Hepatocyte (in vitro differentiated cells): ENCODE data around the gene FGF1. TPM values are rescaled to one million over a fixed set of nuclear protein-coding genes. Genes with fewer than 3 reads are reported as not detected.
A peak's percentile ranks its signal among the peaks of the same experiment; 100 is the strongest.

Experiments used
- DNase-seq: peaks from one replicate; pipeline ENCODE4 v3.0.0-alpha.2; 2016; ENCODE audit warnings: low spot score
- H2AFZ ChIP-seq: fragments of 200-600 bp; sonication (generic); 2 replicates; pipeline ENCODE4 v1.6.0; 2016; ENCODE audit warnings: antibody characterized with exemption, mild to moderate bottlenecking
- H3K27ac ChIP-seq: fragments of 200-600 bp; sonication (generic); 2 replicates; pipeline ENCODE4 v1.5.1; 2016; ENCODE audit warnings: mild to moderate bottlenecking
- H3K27me3 ChIP-seq: fragments of 200-600 bp; sonication (generic); 2 replicates; pipeline ENCODE4 v1.6.1; 2016
- H3K36me3 ChIP-seq: fragments of 200-600 bp; sonication (generic); replicated peaks from 2 replicates; pipeline ENCODE4 v1.5.1; 2016; ENCODE audit warnings: low read depth; ENCODE audit not compliant: insufficient read depth
- H3K4me1 ChIP-seq: fragments of 200-600 bp; sonication (generic); 2 replicates; pipeline ENCODE4 v1.5.1; 2016; ENCODE audit warnings: mild to moderate bottlenecking, moderate library complexity; ENCODE audit not compliant: insufficient read depth
- H3K4me2 ChIP-seq: fragments of 200-600 bp; sonication (generic); 2 replicates; pipeline ENCODE4 v1.6.0; 2016
- H3K4me3 ChIP-seq: fragments of 200-600 bp; sonication (generic); 2 replicates; pipeline ENCODE4 v1.5.1; 2016; ENCODE audit warnings: mild to moderate bottlenecking
- H3K79me2 ChIP-seq: fragments of 200-600 bp; sonication (generic); 2 replicates; pipeline ENCODE4 v1.6.0; 2017; ENCODE audit warnings: mild to moderate bottlenecking
- H3K9me2 ChIP-seq: fragments of 200-600 bp; sonication (generic); replicated peaks from 2 replicates; pipeline ENCODE4 v1.6.0; 2017; ENCODE audit warnings: mild to moderate bottlenecking; ENCODE audit not compliant: insufficient read depth
- H3K9me3 ChIP-seq: fragments of 200-600 bp; sonication (generic); 2 replicates; pipeline ENCODE4 v1.5.1; 2016; ENCODE audit warnings: low read depth, mild to moderate bottlenecking
- H4K20me1 ChIP-seq: fragments of 200-600 bp; sonication (generic); 2 replicates; pipeline ENCODE4 v1.6.0; 2016; ENCODE audit warnings: mild to moderate bottlenecking; ENCODE audit not compliant: insufficient read depth, poor library complexity, severe bottlenecking
- CTCF ChIP-seq: fragments of 200-600 bp; sonication (generic); IDR thresholded peaks from 2 replicates; pipeline ENCODE4 v1.5.1; 2016; ENCODE audit warnings: antibody characterized with exemption, mild to moderate bottlenecking; ENCODE audit not compliant: poor library complexity
- EZH2 ChIP-seq: fragments of 200-600 bp; sonication (generic); IDR thresholded peaks from 2 replicates; pipeline ENCODE4 v1.6.1; 2016; ENCODE audit warnings: antibody characterized with exemption, mild to moderate bottlenecking, borderline replicate concordance
- EZH2phosphoT487 ChIP-seq: fragments of 200-600 bp; sonication (generic); IDR thresholded peaks from one replicate; pipeline ENCODE4 v1.6.1; 2018; ENCODE audit warnings: antibody characterized with exemption, mild to moderate bottlenecking, low read depth, moderate library complexity; ENCODE audit not compliant: unreplicated experiment, severe bottlenecking
- WGBS: methylation state at CpG from one replicate; pipeline ENCODE4 v1.1.6; 2016; ENCODE audit warnings: low lambda C conversion rate; ENCODE audit errors: missing lambda C conversion rate; 5-methylcytosine and 5-hydroxymethylcytosine counted together
- polyA plus RNA-seq: library from polyadenylated mRNA; unstranded; fragments of >200 nt; fragmentation: Nextera tagmentation; extraction: Ambion mirVana; gene quantifications from 2 replicates; pipeline ENCODE4 v1.2.1, GENCODE V29; 2016
- total RNA-seq: library from RNA; depleted of rRNA; stranded (reverse); fragments of >200 nt; gene quantifications from 2 replicates; pipeline ENCODE4 v1.2.3, GENCODE V29; 2014

The FGF1 gene
- total and polyA plus RNA-seq, 2 experiments from 2014 or later, result 0.23 to 0.27 TPM

DNA sequence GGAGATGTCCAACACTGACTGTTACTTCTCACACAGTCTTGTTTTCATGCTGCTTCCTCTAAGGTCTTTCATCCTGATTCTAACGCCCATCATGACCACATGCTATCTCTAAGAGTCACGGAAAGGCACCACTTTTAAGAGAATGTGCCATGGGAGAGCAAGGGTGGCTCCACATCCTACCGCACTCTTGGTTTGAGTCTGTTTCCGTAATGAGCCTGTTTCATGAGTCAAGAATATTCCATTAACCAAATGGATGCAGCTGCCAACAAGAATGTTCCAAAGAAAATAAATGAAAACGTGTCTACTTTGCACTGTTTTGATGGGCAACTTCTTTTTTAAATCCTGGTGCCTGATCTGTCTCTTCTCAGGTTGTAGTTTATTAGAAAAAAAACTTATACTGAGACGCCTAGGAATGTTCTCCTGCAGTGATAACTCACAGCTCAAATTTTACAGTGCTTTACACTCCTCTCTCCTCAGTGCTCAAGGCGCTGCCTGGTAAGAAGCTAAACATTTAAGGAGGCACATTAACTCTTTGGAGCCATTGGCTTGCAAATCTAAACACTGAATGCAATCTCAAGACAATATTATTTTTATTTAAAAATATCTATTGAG lies 124.3 kb downstream of the FGF1 start:
- WGBS, result 68% methylated on average over 7 of the region's 7 CpGs
- no peak overlapping the region for H3K27ac ChIP-seq

GRCh38 chr5:142561029-142561428 lies 124.9 kb downstream of the FGF1 start:
- H3K4me1 ChIP-seq, result no peaks in the 10 kb centered on the region
- no peaks in the 10 kb centered on the region for H3K36me3 ChIP-seq
- H3K4me3 ChIP-seq, result no peak overlapping the region
- no peak overlapping the region for H2AFZ ChIP-seq
- H3K27me3 ChIP-seq, result no peaks in the 10 kb centered on the region
- no peak overlapping the region for H3K4me2 ChIP-seq
- 91% methylated on average over 2 of the region's 2 CpGs for WGBS
- TF ChIP-seq EZH2phosphoT487 (no peak), CTCF (no peak), EZH2 (no peak)
- no peaks in the 10 kb centered on the region for H3K79me2 ChIP-seq
- H3K27ac ChIP-seq, result no peak overlapping the region
- H4K20me1 ChIP-seq, result no peaks in the 10 kb centered on the region
- no peaks in the 10 kb centered on the region for H3K9me3 ChIP-seq
- no peaks in the 10 kb centered on the region for H3K9me2 ChIP-seq
- no peak for DNase-seq

More for the DNA sequence above, 124.3 kb downstream of the FGF1 start:
- TF ChIP-seq EZH2, result no peak
- TF ChIP-seq CTCF, result no peak
- TF ChIP-seq EZH2phosphoT487, result no peak
- H2AFZ ChIP-seq, result no peak overlapping the region
- no peaks in the 10 kb centered on the region for H4K20me1 ChIP-seq
- no peaks in the 10 kb centered on the region for H3K9me3 ChIP-seq
- H3K4me1 ChIP-seq, result no peaks in the 10 kb centered on the region
- H3K36me3 ChIP-seq, result no peaks in the 10 kb centered on the region
- no peak for DNase-seq
- H3K79me2 ChIP-seq, result no peaks in the 10 kb centered on the region
- no peak overlapping the region for H3K4me3 ChIP-seq
- no peaks in the 10 kb centered on the region for H3K9me2 ChIP-seq
- H3K4me2 ChIP-seq, result no peak overlapping the region
- no peaks in the 10 kb centered on the region for H3K27me3 ChIP-seq

DNA sequence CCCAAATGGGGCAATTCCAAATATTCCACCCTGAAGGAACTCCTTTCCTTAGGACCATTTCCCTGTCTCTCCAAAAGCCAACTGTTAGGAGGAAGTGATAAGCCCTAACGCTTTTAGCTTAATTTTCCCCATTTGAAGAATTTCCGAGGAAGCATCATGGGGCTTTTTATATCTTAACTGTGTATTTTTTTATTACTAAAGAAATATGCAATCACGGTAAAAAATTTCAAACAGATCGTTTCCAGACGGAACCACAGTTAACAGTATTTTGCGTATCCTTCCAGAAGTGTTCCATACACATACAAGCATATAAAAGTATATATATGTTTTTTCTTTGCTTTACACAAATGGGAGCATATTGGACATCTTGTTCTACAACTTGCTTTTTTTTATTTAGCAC lies 133.8 kb downstream of the FGF1 start:
- H3K36me3 ChIP-seq, result no peaks in the 10 kb centered on the region
- H3K4me3 ChIP-seq, result no peak overlapping the region
- H3K9me2 ChIP-seq, result no peaks in the 10 kb centered on the region
- H3K27me3 ChIP-seq, result peaks cover 8% of the 10 kb centered on the region
- WGBS, result 32% methylated on average over 6 of the region's 6 CpGs
- H3K79me2 ChIP-seq, result no peaks in the 10 kb centered on the region
- no peaks in the 10 kb centered on the region for H4K20me1 ChIP-seq
- no peak overlapping the region for H2AFZ ChIP-seq
- H3K27ac ChIP-seq, result no peak overlapping the region
- peaks cover 8% of the 10 kb centered on the region for H3K4me1 ChIP-seq
- no peak for TF ChIP-seq EZH2
- no peak for TF ChIP-seq CTCF
- TF ChIP-seq EZH2phosphoT487, result no peak
- no peaks in the 10 kb centered on the region for H3K9me3 ChIP-seq
- H3K4me2 ChIP-seq, result peak overlapping the region; percentile 84
- DNase-seq, result no peak
